ENCODE measurements around the gene RBM14.
"Not testable (repeated sequence)": the region's sequence is repeated elsewhere in the genome, so short reads cannot be mapped to it uniquely, and the experiment has no call there.

The RBM14 gene

GRCh38 chr11:66637557-66638176 lies 21.2 kb downstream of the RBM14 start:
- H3K4me3 ChIP-seq = peak overlapping the region; percentile 92
- H3K27ac ChIP-seq = peak overlapping the region; percentile 93
- no peaks in the 10 kb centered on the region for H3K9me3 ChIP-seq (ENCODE audit: low read depth, low read length)
- H3K36me3 ChIP-seq (ENCODE audit: insufficient read depth, low read length) = peaks cover 57% of the 10 kb centered on the region
- no peak for DNase-seq (ENCODE audit: low read depth, low spot score)
- peak overlapping the region; percentile 65 for H3K9ac ChIP-seq (ENCODE audit: insufficient read length)
- TF ChIP-seq EZH2 (IDR thresholded peaks at IDR 0.05) (no peak), FOXP2 (optimal IDR thresholded peaks at IDR 0.05; ENCODE audit: control extremely low read depth, extremely low read length, insufficient read depth) (no peak), POLR2AphosphoS5 (IDR thresholded peaks at IDR 0.05; ENCODE audit: borderline replicate concordance, low read depth, low read length) (no peak)

- TF ChIP-seq POLR2AphosphoS5 (IDR thresholded peaks at IDR 0.05; ENCODE audit: borderline replicate concordance, low read depth, low read length) (peak; percentile 98), EZH2 (IDR thresholded peaks at IDR 0.05) (no peak)
- Histone ChIP-seq H3K9ac (ENCODE audit: insufficient read length) (peak within 1 kb of the TSS; percentile 92), H3K4me3 (peak within 1 kb of the TSS; percentile 92), H3K36me3 (ENCODE audit: insufficient read depth, low read length) (peaks cover 57% of the 10 kb centered on the region), H3K9me3 (ENCODE audit: low read depth, low read length) (no peaks in the 10 kb centered on the region), H3K27ac (peak within 1 kb of the TSS; percentile 93)
- peak; percentile 100 for DNase-seq (ENCODE audit: low read depth, low spot score)
Measured at GRCh38 chr11:66638177-66639065, 22.0 kb downstream of the RBM14 start, which contains the start of gene RBM4. RBM4 (plus strand) TSS chr11:66638703; CDS start chr11:66639712, 1,009 bp downstream.

DNA sequence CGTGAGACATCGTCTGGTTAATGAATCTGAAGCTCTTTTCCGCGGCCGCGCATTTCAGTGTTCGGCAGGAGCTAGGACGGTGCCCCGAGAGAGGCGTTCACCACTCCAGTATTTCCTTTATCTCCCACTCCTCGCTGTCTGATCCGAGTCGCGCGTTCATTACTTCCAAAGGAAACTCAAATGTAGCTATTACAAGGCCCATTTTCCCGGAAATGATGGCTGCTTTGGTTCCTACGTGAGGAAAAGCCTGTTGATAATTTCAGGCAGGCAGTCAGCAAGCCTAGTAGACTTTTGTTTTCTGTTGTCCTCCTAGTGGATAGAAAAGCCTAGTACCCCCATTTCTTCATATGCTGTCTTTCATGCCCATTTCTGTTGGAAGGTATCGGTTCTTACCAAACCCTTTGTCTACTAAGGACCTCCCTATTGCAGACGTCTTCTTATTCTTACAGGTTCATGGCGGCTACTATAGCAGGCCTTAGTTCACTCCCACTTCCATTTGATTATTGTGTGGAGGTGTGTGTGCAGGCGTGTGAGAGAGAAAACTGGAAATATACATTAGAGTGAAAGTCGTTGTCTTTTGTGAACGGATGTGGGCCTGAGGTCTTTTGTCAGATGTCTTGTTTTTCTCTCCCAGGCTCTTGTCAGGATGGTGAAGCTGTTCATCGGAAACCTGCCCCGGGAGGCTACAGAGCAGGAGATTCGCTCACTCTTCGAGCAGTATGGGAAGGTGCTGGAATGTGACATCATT lies 22.8 kb downstream of the RBM14 start:
- DNase-seq (ENCODE audit: low read depth, low spot score) = no peak
- TF ChIP-seq EZH2 (IDR thresholded peaks at IDR 0.05) (no peak), FOXP2 (optimal IDR thresholded peaks at IDR 0.05; ENCODE audit: control extremely low read depth, extremely low read length, insufficient read depth) (no peak), POLR2AphosphoS5 (IDR thresholded peaks at IDR 0.05; ENCODE audit: borderline replicate concordance, low read depth, low read length) (no peak; the same call in 1 of the 2 replicates)
- Histone ChIP-seq H3K4me3 (peak overlapping the region; percentile 92), H3K36me3 (ENCODE audit: insufficient read depth, low read length) (peaks cover 61% of the 10 kb centered on the region), H3K27ac (peak overlapping the region; percentile 87), H3K9ac (ENCODE audit: insufficient read length) (peak overlapping the region; percentile 92), H3K9me3 (ENCODE audit: low read depth, low read length) (no peaks in the 10 kb centered on the region)

DNA sequence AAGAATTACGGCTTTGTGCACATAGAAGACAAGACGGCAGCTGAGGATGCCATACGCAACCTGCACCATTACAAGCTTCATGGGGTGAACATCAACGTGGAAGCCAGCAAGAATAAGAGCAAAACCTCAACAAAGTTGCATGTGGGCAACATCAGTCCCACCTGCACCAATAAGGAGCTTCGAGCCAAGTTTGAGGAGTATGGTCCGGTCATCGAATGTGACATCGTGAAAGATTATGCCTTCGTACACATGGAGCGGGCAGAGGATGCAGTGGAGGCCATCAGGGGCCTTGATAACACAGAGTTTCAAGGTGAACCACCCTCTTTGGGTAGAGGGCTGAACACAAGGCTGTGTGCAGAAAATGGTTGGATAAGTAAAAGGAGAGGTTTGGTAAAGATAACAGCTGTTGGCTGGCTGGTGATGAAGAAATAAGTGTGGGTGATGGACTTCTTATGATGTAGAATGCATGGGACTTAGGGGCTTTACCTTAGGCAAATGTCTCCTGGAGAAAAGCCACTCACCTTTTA lies 23.4 kb downstream of the RBM14 start:
- H3K4me3 ChIP-seq = peak overlapping the region; percentile 92
- not testable (repeated sequence) for DNase-seq (ENCODE audit: low read depth, low spot score); H3K9me3 ChIP-seq (ENCODE audit: low read depth, low read length); H3K27ac ChIP-seq
- peaks cover 64% of the 10 kb centered on the region for H3K36me3 ChIP-seq (ENCODE audit: insufficient read depth, low read length)
- peak overlapping the region; percentile 92 for H3K9ac ChIP-seq (ENCODE audit: insufficient read length)

DNA sequence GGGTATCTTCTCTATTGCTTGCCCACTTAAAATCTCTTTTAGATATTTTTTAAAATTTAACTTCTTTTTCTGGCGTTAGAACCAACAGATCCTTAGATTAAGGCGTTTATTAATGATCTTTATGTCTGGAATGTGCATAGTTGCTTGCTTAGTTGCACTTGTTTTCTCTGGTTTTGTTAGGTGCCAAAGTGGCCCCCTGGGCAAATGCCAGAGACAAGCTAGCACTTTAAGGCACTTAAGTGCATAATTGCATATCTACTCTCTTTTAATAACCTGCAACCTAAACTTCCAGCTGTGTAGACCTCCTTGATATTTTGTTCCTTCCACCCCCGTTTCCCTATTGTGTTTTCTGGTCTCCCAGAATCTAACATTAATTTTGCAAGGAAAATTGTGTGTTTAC lies 25.4 kb downstream of the RBM14 start:
- Histone ChIP-seq H3K27ac (no peak overlapping the region), H3K4me3 (peak overlapping the region; percentile 92), H3K9me3 (ENCODE audit: low read depth, low read length) (no peaks in the 10 kb centered on the region), H3K9ac (ENCODE audit: insufficient read length) (peak overlapping the region; percentile 57), H3K36me3 (ENCODE audit: insufficient read depth, low read length) (peaks cover 78% of the 10 kb centered on the region)
- TF ChIP-seq EZH2 (IDR thresholded peaks at IDR 0.05) (no peak), FOXP2 (optimal IDR thresholded peaks at IDR 0.05; ENCODE audit: control extremely low read depth, extremely low read length, insufficient read depth) (no peak), POLR2AphosphoS5 (IDR thresholded peaks at IDR 0.05; ENCODE audit: borderline replicate concordance, low read depth, low read length) (no peak)
- no peak for DNase-seq (ENCODE audit: low read depth, low spot score)

DNA sequence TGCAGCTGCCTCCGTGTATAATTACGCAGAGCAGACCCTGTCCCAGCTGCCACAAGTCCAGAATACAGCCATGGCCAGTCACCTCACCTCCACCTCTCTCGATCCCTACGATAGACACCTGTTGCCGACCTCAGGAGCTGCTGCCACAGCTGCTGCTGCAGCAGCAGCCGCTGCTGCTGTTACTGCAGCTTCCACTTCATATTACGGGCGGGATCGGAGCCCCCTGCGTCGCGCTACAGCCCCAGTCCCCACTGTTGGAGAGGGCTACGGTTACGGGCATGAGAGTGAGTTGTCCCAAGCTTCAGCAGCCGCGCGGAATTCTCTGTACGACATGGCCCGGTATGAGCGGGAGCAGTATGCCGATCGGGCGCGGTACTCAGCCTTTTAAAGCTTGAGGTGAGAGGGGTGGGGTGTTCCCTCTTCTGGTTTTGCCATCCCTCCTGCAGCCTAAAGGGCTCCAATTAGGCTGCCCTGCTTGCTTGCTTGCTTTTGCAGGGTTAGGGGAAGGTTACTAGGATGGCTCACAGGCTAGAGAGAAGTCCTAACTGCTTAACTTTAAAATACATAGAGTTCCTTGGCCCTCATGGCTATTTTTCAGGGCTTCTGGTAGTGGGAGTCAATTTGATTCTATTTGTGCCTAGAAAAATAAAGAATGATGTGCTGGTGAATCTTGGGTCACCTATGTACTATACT lies 27.5 kb downstream of the RBM14 start:
- H3K27ac ChIP-seq = no peak overlapping the region
- TF ChIP-seq POLR2AphosphoS5 (IDR thresholded peaks at IDR 0.05; ENCODE audit: borderline replicate concordance, low read depth, low read length) = no peak
- peaks cover 97% of the 10 kb centered on the region for H3K36me3 ChIP-seq (ENCODE audit: insufficient read depth, low read length)
- no peak overlapping the region for H3K9ac ChIP-seq (ENCODE audit: insufficient read length)
- H3K9me3 ChIP-seq (ENCODE audit: low read depth, low read length) = no peaks in the 10 kb centered on the region
- H3K4me3 ChIP-seq = no peak overlapping the region
- no peak for DNase-seq (ENCODE audit: low read depth, low spot score)

DNA sequence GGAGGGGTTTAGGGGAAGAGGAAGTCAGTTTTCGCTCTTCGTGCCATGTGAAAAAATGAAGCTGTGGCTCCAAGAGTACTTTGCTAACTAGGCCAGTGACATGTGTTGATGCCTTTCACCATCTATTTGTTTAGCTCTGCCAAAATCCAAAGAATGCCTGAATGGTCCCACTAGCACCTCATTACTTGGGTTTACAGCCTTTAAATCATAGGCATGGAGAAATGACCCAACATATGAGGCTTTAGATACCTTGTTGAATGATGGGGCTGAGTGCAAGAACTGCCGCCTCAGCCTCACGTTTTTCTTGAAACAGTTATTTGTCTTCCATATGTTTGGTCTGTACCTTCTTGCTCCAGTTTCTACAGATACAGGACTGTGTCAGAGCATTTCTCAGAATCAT lies 30.4 kb downstream of the RBM14 start:
- H3K9me3 ChIP-seq (ENCODE audit: low read depth, low read length) = no peaks in the 10 kb centered on the region
- H3K4me3 ChIP-seq = no peak overlapping the region
- DNase-seq (ENCODE audit: low read depth, low spot score) = no peak
- H3K36me3 ChIP-seq (ENCODE audit: insufficient read depth, low read length) = peaks cover 87% of the 10 kb centered on the region
- no peak overlapping the region for H3K9ac ChIP-seq (ENCODE audit: insufficient read length)
- TF ChIP-seq POLR2AphosphoS5 (IDR thresholded peaks at IDR 0.05; ENCODE audit: borderline replicate concordance, low read depth, low read length) = no peak
- no peak for TF ChIP-seq EZH2 (IDR thresholded peaks at IDR 0.05)
- TF ChIP-seq FOXP2 (optimal IDR thresholded peaks at IDR 0.05; ENCODE audit: control extremely low read depth, extremely low read length, insufficient read depth) = no peak
- no peak overlapping the region for H3K27ac ChIP-seq

DNA sequence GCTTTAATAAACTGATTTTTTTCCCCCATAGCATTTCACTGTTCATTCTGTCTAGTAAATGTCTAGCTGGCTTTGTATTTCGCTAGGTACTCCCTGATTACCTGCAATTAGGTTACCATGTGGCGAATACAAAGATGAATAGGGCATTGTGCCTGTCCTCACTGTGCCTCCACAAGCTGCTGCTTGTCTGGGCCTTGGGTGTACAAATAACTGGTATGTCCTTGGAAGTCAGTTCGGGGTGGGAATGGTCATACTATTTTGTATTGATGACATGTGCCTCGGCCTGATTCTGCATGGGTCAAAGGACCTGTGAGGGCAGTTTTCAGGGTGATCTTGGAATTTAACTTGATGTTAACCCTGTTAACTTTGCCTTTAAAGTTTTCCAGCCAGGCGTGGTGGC lies 33.5 kb downstream of the RBM14 start:
- Histone ChIP-seq H3K9me3 (ENCODE audit: low read depth, low read length) (no peaks in the 10 kb centered on the region), H3K27ac (no peak overlapping the region), H3K36me3 (ENCODE audit: insufficient read depth, low read length) (peaks cover 75% of the 10 kb centered on the region), H3K9ac (ENCODE audit: insufficient read length) (no peak overlapping the region), H3K4me3 (no peak overlapping the region)
- no peak for DNase-seq (ENCODE audit: low read depth, low spot score)
- TF ChIP-seq POLR2AphosphoS5 (IDR thresholded peaks at IDR 0.05; ENCODE audit: borderline replicate concordance, low read depth, low read length) (no peak; the same call in 1 of the 2 replicates), EZH2 (IDR thresholded peaks at IDR 0.05) (no peak), FOXP2 (optimal IDR thresholded peaks at IDR 0.05; ENCODE audit: control extremely low read depth, extremely low read length, insufficient read depth) (no peak)

Measured in SK-N-MC (cell line).